Measurements from ENCODE around the gene RERG.

Gene RERG

DNA sequence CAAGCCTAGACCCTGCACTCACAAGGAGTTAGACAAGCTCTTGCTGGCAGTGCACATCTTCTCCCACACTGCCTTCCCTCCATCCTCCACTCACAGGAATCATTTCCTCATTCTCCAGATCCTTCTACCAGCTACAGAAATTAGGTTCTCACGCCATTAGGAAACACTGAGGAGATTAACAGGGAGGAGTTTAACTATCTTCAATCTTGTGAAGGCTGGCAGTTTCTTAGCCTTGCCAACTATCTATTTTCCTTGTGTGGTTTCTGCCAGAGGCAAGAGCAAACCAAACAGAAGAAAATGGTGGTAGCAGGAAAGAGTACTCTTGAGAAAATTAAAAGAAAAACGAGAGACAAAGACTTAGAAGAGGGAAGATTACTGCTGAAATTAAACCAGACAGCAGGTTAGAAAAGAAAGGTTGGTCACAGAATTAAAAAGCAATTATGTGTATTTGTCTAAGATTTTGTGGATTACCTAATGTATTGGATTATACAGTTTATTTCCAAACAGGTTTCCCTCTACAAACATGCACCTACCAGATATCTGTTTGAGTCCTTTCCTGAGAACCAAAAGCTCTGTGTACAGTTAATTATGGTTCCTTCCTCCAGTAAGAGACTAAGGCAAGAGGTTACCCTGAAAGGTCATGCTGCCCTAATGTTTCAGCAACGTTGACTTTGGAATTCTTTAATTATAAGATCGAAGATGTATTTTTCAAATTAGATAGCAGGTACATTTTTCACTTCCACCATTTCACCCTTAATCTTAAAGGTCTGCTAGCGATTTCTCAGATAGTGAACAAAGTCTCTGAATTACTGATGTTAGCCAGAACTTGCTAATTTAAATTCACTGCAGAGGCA, 5.0 kb downstream of the RERG start:
- DNase-seq, result no peak

DNA sequence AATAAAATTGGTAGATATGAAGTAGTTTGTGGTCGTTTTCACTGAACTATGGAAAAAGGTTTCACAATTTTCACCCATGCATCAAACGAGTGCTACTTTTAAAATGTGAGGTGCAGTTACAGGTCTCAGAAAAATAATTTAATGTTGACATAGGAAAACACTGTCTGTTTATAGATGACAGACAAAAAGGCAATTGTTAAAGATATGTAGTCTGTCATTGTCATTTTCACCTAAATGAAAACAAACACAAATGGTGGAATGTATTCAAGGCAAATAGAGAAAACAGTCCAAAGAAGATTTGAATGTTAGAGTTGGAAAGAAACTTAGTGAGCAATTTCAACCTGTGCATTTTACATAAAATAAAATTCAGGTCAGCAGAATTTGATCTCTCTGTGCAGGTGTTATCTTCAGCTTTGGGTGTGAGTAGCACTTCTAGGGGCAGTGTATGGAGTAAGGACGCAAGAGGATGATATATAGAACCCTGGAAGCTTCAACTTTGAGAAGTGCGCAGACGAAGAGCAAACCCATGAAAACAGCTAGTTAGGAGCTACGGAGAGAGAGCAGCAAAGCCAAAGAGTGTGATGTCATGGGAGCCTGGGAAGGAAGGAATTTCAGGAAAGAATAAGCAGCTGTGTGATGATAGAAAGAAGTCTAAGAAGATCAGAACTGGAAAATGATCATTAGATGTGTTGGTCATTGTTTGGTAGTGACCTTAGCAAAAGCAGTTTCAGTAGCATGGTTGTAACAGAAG, 6.2 kb downstream of the RERG start:
- DNase-seq, result no peak

DNA sequence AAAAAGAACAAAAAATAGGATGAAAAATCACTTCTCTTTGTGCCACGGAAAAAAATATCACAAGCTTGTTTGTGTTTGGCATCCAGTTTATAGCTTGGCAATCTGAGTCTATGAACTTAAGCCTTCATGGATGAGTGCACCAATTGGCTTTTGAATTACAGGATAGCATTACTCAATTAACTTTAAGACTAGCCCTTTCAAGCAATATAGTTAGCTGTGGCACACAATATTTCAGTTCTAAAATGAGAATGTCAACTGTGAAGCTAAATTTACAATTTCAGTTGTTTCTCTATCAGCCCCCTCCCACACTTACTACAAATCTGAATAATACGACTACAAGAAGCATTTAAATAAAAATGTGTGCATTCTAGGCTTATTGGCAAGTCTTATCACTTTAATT, 8.3 kb downstream of the RERG start:
- DNase-seq, result no peak

DNA sequence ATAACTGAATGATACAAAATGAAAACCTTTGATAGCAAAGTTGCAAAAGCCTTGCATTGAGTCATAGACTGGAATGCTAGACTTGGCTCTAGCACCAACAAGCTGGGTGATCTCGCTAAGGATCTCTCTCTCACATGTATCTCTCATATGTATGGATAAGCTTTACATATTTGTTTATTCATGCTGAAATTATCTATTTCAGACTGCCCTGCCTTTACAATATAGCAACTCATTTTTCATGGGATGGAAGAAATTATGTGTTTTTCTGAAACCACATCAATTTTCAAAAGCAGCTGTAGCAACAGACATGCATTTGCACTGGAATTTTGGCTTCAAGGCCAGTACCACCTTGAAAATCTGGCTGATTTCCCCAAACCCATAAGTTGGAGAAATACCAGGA, 11.4 kb downstream of the RERG start:
- DNase-seq, result peak; percentile 94

DNA sequence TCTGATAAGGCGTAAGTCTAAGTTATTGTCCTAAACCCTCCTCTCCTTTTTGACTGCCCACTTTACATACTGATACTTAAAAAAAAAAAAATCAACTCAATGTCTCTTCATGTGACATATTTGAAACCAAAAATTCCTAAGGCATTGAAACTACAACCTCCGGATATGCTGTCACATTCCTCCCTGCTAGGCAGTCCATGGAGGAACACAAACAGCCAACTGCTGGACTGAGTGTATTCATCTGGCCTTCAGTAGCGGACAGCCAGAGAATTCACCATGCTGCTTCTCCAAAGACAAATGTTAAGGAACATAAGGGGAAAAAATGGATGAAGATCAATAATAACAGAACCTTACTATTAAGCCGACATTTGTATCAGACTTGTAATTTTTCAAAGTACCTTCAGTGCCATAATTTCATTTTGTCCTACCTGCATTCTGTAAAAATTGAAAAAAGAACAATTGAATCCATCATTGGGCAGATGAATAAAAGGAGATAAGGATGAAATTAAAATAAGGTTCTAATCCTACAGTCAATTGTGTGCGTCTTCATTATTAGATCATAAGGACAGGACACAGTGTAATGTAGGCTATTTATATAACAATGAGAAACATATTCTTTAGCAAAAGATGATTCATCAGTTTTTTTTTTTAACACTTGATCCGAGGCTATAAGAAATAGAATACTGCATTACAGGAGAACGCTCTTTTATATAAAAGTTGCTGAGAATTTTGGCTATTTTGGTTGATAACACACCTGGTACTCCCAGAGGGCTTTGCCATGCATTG, 12.2 kb downstream of the RERG start:
- peak; percentile 58 for DNase-seq

DNA sequence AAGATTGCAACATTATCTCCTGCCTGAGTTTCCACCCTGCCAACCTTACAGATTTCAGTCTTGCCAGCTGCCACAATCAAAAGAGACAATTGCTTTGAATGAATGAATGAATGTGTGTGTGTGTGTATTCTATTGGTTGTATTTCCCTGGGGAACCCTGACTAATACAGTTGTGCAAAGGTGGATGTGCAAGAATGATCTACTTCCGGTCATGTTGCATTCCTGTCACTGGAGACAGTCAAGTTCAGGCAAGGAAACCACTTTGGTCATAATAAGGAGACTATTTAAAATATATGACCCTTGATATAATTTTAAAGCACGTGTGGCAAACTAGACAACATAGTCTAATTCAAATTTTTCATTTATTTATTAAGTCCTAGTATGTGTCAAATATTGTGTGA, 13.1 kb downstream of the RERG start:
- peak; percentile 47 for DNase-seq

DNA sequence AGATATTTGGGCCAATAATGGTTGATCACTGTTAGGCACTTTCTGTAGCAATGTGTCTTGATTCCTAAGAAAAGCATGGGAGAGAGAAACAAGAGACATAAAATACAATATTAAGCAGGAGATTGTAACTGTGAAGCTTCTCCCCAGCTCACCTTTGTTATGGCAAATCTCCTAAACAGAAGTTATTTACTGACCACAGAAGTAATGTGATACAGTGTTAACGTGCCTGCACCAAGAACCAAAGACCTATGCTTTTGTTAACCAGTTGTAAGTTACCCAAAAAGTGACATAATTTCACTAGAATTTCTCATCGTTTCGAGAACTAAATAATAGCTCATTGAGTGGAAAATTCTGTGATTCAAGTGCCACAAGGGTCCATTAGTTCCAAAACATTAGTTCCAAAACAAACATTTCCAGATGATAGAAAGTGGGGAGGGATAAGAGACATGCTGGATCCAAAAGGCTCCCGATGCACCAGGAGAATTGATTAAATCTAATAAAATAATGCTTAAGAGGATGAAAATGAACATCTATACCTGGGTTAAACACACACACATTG, 14.3 kb downstream of the RERG start:
- no peak for DNase-seq

DNA sequence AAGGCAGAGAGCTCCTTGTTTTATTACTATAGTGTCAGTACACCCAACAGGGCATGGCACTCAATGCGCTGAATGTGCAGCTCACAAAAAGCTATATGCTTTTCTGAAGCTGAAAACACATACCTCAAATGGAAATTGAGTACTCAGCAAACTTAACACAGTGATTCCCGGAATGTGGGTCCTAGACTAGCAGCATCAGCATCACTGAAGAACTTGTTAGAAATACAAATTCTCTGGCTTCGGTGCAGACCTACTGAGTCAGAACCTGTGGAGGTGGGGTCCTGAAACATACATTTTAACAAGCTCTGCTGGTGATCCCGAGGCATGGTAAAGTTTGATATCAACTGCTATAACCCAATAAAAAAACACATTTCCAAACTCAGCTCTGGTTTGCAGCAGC, 14.9 kb downstream of the RERG start:
- no peak for DNase-seq

DNA sequence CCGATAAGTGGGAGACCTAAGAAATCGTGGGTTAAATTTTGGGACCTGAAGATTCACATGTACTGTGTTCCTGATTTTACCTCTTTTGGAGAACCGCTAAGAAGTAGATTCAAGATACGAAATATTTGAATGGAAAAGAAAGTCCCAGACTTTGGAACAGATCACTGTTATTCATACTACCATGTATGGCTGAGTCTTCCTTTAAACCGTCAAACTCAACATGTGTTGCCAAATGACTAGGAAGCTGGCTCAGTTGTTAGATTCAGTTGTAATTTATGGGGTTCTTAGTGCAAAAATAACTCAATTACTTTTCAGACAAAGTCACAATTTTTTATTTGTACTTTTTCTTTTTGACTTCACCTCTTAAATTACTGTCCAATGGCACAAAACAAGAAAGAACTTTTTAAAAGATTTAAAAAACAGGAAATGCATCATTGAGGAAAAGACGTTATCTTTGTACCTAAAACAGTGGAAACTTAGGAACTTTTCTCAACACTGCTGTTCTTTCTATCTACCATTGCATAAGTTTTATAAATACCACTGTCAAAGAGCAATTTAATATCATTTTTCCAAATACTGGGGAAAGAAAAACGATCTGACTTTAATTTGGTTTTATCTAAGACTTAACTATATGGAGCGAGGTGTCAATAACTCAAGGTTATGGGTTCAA, 15.7 kb downstream of the RERG start:
- DNase-seq, result no peak

DNA sequence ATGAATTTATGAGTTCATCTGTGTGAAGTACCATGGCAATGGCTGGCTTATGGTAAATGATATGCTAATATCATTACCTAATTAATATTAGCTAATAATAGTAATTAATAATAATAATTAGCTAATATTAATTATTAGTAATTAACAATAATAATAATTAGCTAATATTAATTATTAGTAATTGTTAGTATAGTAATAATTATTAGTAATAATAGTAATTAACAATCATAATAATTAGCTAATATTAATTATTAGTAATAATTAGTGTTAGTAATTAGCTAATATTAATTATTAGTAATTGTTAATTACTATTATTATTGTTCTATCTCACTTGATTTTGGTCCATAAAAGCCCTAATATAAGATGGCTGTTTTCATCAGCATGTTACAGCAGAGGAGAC, 19.8 kb downstream of the RERG start:
- DNase-seq, result no peak

DNA sequence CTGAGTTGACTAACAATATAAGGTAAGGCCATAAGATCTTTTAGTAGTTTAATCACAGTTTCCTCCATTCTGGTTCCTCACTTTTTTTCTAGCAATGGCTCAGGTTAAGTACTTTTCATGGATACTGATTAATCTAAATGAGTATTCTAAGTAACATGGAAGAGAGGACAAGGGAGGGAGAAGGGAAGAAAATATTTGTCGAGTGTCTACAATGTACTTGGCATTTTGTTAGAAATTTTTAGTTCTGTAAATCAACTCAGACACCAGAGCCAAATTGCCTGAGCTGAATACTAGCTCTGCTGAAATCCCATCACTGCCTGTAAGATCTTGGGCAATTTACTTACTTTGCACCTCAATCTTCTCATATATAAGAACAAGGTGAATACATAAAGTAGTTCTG, 20.2 kb downstream of the RERG start:
- no peak for DNase-seq

DNA sequence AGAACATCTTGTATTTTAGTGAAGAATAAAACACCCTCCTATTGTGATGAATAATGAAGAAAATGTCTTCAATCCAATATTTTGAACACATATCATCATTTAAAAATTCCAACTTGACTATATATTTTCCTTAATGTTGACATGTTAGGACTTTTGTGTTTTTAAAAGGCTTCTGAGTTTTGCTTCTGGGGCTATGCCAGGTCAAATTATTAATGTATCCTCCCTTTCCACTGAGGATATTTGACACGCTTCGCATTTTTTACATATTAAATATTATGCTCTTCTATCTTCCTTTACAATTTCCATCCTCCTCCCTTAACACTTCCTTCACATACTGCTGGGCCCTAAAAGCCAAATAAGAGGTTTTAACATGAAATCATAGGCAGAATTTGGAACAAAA, 20.6 kb downstream of the RERG start:
- peak; percentile 75 for DNase-seq

DNA sequence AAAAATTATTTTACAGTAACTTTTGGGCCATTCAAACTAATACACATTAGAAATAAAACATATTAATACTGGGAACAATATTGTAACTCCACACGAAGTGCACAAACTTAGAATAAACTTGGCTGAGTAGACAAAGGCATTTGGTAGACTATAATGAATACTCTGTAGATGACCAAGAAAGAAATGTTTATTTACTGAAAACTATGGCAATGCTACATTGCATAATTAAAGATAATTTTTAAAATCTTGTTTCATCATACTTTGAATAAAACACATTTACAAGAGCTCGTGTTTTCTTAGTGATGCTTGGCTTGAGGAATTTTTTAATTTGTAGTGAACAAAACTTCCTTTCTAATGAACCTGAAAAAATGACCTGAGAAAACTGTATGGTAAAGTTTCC, 21.3 kb downstream of the RERG start:
- no peak for DNase-seq

DNA sequence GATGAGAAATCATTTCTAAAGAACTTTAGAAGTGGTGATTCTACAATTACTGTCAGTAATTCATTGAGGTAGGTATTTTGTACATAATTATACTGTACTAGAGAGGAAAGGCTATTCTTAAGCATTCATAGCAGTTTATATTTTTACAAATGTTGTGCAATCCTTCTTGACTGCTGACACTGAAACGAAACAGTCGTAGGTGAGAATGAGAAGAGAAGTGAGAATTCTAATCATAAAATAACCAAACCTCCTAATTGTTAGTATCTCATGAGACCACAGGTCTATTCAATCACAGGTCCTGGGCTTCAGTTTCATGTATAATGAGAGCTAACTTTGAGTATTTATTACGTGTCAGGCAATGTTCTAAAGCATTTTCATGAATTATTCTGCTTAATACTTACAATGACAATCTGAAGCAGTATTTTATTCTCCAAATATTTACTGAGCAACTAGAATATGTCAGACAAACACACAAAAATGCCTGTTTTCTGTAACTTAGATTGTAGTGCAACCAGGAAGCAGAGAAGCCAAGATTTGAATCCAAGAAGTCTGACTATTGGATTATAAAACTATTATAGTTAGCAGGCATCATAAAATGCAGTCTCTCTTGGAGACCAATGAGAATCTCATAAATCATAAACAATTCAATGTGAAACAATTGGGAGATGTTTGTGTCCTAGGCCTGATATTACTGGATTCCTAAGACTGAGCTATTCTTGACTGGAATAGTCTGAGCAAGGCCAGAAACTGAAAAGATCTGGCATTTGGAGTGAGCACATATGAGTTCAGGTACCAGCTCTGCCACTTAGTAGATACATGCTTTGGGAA, 24.3 kb downstream of the RERG start:
- DNase-seq, result no peak

DNA sequence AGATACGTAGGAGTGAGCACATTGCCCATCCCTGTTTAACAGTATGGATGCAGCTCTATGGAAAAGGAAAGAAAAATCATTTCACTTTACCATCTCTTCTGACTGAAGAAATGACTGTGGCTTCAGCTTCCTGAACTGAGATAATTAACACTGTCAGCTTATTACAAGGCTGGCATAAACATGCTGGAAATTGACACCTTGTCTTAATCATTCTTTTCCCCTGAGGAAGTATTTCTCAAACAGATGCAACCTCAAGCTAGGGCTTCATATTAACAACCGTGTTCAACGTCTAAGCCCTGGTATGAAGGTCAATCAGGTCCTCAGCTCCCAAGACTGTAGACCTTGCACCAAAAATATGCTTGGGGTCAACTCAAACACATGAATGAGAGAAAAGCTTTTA, 25.0 kb downstream of the RERG start:
- no peak for DNase-seq

DNA sequence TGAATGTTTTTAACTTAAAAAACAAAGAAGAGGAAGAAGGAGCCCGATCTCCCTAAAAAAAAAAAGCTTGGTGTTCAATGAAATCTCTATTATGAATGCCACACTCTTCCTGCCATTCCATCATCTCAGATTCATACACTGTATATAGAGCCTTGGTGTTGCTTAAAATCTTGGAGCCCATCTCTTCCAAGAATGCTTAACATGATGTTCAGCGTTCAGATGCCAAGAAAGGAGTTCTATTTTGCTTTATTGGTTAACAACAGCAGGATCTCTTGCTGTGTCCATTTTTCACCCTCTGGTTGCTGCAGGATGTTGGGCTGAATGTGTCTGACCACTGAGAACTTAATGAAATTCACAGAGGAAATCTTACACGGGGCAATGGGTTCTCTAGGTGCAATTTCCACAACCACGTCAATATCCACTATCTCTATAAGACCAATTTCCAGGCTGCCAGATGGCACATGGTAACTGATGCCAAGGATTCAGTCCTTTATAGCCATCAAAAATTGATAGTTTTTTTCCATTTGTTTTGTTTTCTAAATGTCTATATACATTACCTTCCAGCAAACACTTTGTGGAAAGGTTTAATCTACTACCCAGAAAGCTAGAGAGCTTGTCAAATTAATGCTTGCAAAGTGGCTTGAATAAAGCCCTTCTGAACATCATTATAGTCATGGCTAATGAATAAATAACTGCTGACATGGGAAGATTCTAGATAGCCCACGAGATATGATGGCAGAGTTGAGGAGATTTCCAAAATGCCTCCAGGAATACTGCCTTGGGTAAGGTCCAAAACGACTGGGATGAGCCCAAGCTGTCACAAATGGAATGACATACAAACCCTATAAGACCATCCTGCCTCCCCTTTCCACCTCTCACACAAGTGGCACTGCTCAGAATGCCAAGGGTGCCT, 26.5 kb downstream of the RERG start:
- DNase-seq, result no peak

DNA sequence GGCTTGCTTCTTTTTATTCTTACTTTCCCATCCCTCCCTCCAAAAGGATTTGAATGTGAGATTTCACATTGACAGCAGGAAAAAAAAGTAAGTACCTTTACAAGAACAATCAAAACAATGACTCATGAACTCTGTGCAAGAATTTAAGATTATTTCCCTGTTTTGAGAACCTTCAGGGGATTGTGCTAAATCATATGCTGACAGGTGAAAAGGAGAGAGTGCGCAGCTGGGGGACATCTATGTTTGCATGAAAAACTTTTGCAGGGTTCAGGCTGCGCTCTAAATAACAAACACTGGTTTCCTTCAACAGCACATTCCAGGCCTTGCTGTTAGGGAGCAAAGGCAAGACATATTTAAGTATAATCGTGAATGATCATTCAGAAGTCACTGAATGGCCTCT, 27.3 kb downstream of the RERG start:
- peak; percentile 30 for DNase-seq

DNA sequence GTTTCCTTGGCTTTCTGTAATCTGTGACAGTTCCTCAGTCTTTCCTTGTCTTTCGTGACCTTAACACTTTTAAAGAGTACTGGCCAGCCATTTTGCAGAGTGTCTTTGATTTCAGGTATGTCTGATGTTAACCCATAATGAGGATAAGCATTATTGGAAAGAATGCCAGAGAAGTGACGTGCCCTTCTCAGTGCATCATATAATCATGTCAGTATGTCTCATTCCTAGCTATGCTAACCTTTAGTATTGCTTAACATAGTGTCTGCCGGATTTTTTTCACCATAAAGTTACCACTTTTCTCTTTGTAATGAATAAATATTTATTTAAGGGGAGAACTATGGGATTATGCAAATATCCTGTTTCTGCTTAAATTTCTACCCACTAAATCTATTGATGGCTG, 28.5 kb downstream of the RERG start:
- no peak for DNase-seq

DNA sequence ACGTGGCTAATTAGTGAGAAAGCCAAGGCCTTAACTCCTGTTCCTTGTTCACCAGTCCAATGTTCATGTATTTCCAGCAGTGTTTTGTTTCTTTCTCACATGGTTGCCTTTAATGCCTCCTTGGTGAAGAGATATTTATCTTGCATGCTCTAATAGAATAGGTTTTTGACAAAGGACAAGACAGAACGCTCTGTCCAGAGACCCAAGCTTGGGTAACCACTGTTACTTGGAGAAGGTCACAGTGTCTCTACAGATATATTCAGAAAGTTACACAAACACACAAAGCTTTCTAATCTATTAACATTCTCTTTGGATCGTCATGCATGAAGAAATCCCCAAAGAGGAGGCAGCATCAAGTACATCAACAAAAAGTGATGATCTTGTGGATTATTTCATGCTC, 33.1 kb downstream of the RERG start:
- no peak for DNase-seq

DNA sequence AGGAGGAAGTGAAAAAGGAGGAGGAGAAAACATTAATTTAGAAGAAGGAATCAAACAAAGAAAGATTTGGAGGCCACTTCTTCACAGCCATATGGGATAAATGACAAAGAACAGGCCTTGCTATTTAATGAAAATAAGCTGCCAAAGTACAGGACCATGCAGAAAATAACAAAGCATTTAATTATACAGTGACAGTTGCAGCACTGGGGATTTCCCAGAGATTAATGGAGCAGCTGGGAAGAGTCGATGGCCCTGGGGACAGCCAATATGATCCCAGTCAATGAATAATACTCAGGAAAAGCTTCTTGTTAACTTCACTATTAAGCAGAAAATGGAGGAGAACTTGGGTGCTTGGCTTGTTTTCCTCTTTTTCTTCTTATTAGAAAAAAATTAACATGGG, 34.6 kb downstream of the RERG start:
- no peak for DNase-seq
